MM.1S (cell line): ENCODE measurements around the gene MED27.

Source experiments
- DNase-seq: peaks from one replicate; pipeline ENCODE4 v3.0.0-alpha.2; 2015
- H2AFZ ChIP-seq: fragments of 300-600 bp; sonication (generic); 2 replicates; pipeline ENCODE4 v1.6.0; 2016; ENCODE audit warnings: antibody characterized with exemption, low read length
- H3F3A ChIP-seq: fragments of 300-600 bp; sonication (generic); 2 replicates; pipeline ENCODE4 v1.6.1; 2016; ENCODE audit warnings: mild to moderate bottlenecking, antibody characterized with exemption, low read length, moderate library complexity, mixed read lengths; ENCODE audit not compliant: insufficient read depth
- H3K27ac ChIP-seq: fragments of 300-600 bp; sonication (generic); 2 replicates; pipeline ENCODE4 v1.5.1; 2016; ENCODE audit warnings: mild to moderate bottlenecking, low read length
- H3K27me3 ChIP-seq: fragments of 300-600 bp; sonication (generic); replicated peaks from 2 replicates; pipeline ENCODE4 v1.6.0; 2016; ENCODE audit warnings: low read length; ENCODE audit not compliant: insufficient read depth
- H3K36me3 ChIP-seq: fragments of 300-600 bp; sonication (generic); replicated peaks from 2 replicates; pipeline ENCODE4 v1.6.1; 2016; ENCODE audit warnings: mild to moderate bottlenecking, low read length, mixed read lengths; ENCODE audit not compliant: insufficient read depth
- H3K4me1 ChIP-seq: fragments of 300-600 bp; sonication (generic); 2 replicates; pipeline ENCODE4 v1.6.1; 2016; ENCODE audit warnings: low read length, mixed read lengths
- H3K4me2 ChIP-seq: fragments of 300-600 bp; sonication (generic); 2 replicates; pipeline ENCODE4 v1.6.0; 2016; ENCODE audit warnings: low read depth, low read length
- H3K4me3 ChIP-seq: fragments of 300-600 bp; sonication (generic); 2 replicates; pipeline ENCODE4 v1.5.1; 2016; ENCODE audit warnings: low read length, mixed read lengths
- H3K79me2 ChIP-seq: fragments of 300-600 bp; sonication (generic); 2 replicates; pipeline ENCODE4 v1.6.1; 2016; ENCODE audit warnings: mixed run types, low read length, mixed read lengths
- H3K9ac ChIP-seq: fragments of 300-600 bp; sonication (generic); 2 replicates; pipeline ENCODE4 v1.6.1; 2016; ENCODE audit warnings: low read length, mixed read lengths
- H3K9me2 ChIP-seq: fragments of 300-600 bp; sonication (generic); replicated peaks from 2 replicates; pipeline ENCODE4 v1.6.1; 2016; ENCODE audit warnings: mild to moderate bottlenecking, low read length, mixed read lengths; ENCODE audit not compliant: insufficient read depth
- H3K9me3 ChIP-seq: fragments of 300-600 bp; sonication (generic); replicated peaks from 2 replicates; pipeline ENCODE4 v1.6.1; 2016; ENCODE audit warnings: mild to moderate bottlenecking, low read length, mixed read lengths; ENCODE audit not compliant: insufficient read depth
- H4K20me1 ChIP-seq: fragments of 300-600 bp; sonication (generic); 2 replicates; pipeline ENCODE4 v1.6.1; 2016; ENCODE audit warnings: mild to moderate bottlenecking, low read length, moderate library complexity, mixed read lengths; ENCODE audit not compliant: insufficient read depth
- EZH2 ChIP-seq: fragments of 300-600 bp; sonication (generic); optimal IDR thresholded peaks from 2 replicates; pipeline ENCODE3; 2017; ENCODE audit warnings: low read depth, mild to moderate bottlenecking, antibody characterized with exemption, low read length, mixed read lengths
- EZH2phosphoT487 ChIP-seq: fragments of 300-600 bp; sonication (generic); IDR thresholded peaks from 2 replicates; pipeline ENCODE4 v1.6.1; 2018; ENCODE audit warnings: antibody characterized with exemption, low read length
- TF ChIP-seq, protein P1 (sequence below): fragments of 300-600 bp; sonication (generic); IDR thresholded peaks from 2 replicates; pipeline ENCODE4 v1.5.1; 2016; ENCODE audit warnings: antibody characterized with exemption, low read length, mixed read lengths

MED27 gene

DNA sequence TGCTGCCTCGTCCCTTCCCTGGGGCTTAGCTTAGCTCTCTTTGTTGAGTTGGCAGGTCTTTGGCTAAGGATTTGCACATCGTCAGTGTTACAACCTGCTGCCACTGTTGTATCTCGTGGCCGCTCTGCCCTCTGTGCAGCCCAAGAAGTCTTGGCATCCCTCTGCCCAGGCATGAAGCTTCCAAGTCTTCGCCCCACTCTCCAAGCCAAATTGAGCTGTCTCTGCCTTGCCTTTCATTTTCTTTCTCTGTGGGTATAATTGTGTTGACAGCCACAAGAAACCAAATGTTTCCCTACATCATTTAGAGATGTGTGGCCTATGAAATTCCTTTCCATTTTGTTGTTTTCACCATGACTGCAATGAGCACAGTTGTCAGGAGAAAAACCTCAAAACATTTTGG lies 29.6 kb upstream of the MED27 start:
- H3K27me3 ChIP-seq: peaks cover 90% of the 10 kb centered on the region

DNA sequence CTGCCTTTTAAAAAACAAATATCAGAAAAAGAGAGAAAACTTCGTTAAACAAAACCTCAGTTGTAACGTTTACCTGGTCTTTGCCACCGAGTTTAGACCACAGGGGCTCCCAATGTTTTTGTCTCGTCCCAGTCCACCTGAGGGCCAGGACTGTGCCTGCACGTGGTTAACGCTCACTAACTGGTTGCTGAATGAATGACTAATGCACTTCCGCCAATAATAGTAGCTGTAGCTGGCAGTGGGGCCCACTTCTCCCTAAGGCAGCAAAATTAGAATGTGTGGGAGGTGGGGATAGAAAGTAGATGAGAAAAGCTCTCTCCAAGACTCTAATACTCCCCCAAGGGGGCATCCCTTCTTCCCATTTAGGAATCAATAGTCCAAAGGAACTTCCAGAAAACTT lies 29.1 kb upstream of the MED27 start:
- Histone ChIP-seq H3K27me3 (peaks cover 88% of the 10 kb centered on the region), H3K9me3 (no peaks in the 10 kb centered on the region), H3K4me1 (no peaks in the 10 kb centered on the region), H3K79me2 (no peaks in the 10 kb centered on the region), H3K9me2 (no peaks in the 10 kb centered on the region), H2AFZ (no peak overlapping the region), H4K20me1 (no peaks in the 10 kb centered on the region), H3F3A (no peaks in the 10 kb centered on the region), H3K4me2 (no peak overlapping the region), H3K36me3 (no peaks in the 10 kb centered on the region), H3K4me3 (no peak overlapping the region), H3K9ac (no peak overlapping the region), H3K27ac (no peak overlapping the region)
- TF ChIP-seq EZH2phosphoT487 (no peak), EZH2 (no peak)
- TF ChIP-seq, protein P1, sequence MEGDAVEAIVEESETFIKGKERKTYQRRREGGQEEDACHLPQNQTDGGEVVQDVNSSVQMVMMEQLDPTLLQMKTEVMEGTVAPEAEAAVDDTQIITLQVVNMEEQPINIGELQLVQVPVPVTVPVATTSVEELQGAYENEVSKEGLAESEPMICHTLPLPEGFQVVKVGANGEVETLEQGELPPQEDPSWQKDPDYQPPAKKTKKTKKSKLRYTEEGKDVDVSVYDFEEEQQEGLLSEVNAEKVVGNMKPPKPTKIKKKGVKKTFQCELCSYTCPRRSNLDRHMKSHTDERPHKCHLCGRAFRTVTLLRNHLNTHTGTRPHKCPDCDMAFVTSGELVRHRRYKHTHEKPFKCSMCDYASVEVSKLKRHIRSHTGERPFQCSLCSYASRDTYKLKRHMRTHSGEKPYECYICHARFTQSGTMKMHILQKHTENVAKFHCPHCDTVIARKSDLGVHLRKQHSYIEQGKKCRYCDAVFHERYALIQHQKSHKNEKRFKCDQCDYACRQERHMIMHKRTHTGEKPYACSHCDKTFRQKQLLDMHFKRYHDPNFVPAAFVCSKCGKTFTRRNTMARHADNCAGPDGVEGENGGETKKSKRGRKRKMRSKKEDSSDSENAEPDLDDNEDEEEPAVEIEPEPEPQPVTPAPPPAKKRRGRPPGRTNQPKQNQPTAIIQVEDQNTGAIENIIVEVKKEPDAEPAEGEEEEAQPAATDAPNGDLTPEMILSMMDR: no peak
- no peak for DNase-seq

More for the DNA sequence above, 29.6 kb upstream of the MED27 start:
- Histone ChIP-seq H3K27ac (no peak overlapping the region), H3K9me3 (no peaks in the 10 kb centered on the region), H3K4me1 (no peaks in the 10 kb centered on the region), H3K36me3 (no peaks in the 10 kb centered on the region), H3K4me3 (no peak overlapping the region), H3F3A (no peaks in the 10 kb centered on the region), H3K9ac (no peak overlapping the region), H3K4me2 (no peak overlapping the region), H2AFZ (no peak overlapping the region), H3K9me2 (no peaks in the 10 kb centered on the region), H3K79me2 (no peaks in the 10 kb centered on the region), H4K20me1 (no peaks in the 10 kb centered on the region)
- no peak for DNase-seq
- TF ChIP-seq, protein P1: no peak
- TF ChIP-seq EZH2phosphoT487 (no peak), EZH2 (no peak)

DNA sequence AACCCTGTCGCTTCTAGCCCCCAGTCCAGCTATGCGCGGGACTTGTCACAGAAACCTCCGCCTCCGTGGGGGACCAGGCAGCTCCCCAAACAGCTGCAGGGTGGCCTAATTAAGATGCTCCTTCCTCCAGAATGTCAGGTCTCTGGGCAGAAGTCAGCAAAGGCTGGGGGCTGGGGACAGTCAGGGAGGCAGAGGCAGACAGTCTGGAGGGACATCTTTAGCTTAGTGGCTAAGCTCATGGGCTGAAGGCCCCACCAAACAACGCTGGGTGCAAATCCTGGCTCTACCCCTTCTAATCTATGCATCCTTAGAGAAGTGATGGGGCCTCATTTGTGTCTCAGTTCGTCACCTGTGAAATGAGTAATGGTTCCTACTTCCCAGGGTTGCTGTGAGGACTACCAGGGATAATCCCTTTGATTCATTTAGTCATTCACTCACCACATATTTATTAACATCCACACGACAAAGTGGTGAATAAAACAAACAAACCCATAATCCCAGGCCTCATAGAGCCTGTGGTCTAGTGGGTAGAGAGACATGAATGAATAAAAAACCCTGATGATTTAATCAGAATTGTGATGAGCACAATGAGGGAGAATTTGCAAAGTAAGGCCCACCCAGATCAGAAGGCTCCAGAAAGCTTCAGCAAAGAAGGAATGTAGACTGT lies 20.2 kb upstream of the MED27 start:
- H3K79me2 ChIP-seq: no peaks in the 10 kb centered on the region
- TF ChIP-seq EZH2 (no peak), EZH2phosphoT487 (no peak)
- TF ChIP-seq, protein P1: no peak
- no peak overlapping the region for H3K27ac ChIP-seq
- no peak for DNase-seq
- H3K27me3 ChIP-seq: peaks cover 72% of the 10 kb centered on the region
- no peak overlapping the region for H3K9ac ChIP-seq
- no peak overlapping the region for H2AFZ ChIP-seq
- H3K9me3 ChIP-seq: no peaks in the 10 kb centered on the region
- no peaks in the 10 kb centered on the region for H3K9me2 ChIP-seq
- H3K4me3 ChIP-seq: no peak overlapping the region
- H3K4me1 ChIP-seq: no peaks in the 10 kb centered on the region
- no peaks in the 10 kb centered on the region for H3F3A ChIP-seq
- H4K20me1 ChIP-seq: no peaks in the 10 kb centered on the region
- H3K4me2 ChIP-seq: no peak overlapping the region
- H3K36me3 ChIP-seq: no peaks in the 10 kb centered on the region
